Measurements from ENCODE around the gene QPCTL. TPM values are rescaled to one million over a fixed set of nuclear protein-coding genes. Genes with fewer than 3 reads are reported as not detected.

The QPCTL gene
- total and polyA plus RNA-seq, 2 donors (not counting 1 experiment from before 2014, with no cell fraction given), result 9.4 to 50.9 TPM

GRCh38 chr19:45745606-45746005 is 53.1 kb downstream of the QPCTL start:
- Histone ChIP-seq H3K9me3 (ENCODE audit: control extremely low read depth in 1 of 3, control insufficient read depth in 2 of 3, insufficient read depth in 1 of 3, low read length in 2 of 3) (no peaks in the 10 kb centered on the region), H3K79me2 (ENCODE audit: control insufficient read depth, insufficient read depth, low read length) (no peaks in the 10 kb centered on the region), H3K4me1 (ENCODE audit: control insufficient read depth in 2 of 2, insufficient read depth in 2 of 2, low read length in 2 of 2) (no peaks in the 10 kb centered on the region), H3K27me3 (replicated peaks in 1 of 4; ENCODE audit: control extremely low read depth in 1 of 4, control insufficient read depth in 3 of 4, insufficient read depth in 4 of 4, low read length in 3 of 4) (peaks cover 0 to 8% (median 2%) of the 10 kb centered on the region in 4 experiments), H3K4me2 (replicated peaks; ENCODE audit: low read depth, low read length, poor library complexity, severe bottlenecking) (no peak overlapping the region), H3K36me3 (replicated peaks in 1 of 2; ENCODE audit: control extremely low read depth in 1 of 2, control insufficient read depth in 1 of 2, extremely low read depth in 1 of 2, insufficient read depth in 2 of 2, low read length in 1 of 2) (no peaks in the 10 kb centered on the region), H2AFZ (ENCODE audit: insufficient read depth, low read depth, low read length, poor library complexity, severe bottlenecking) (no peak overlapping the region), H3K27ac (ENCODE audit: low read length in 2 of 2) (no peak overlapping the region), H3K9ac (ENCODE audit: low read length) (no peak overlapping the region), H3K4me3 (ENCODE audit: control extremely low read depth in 1 of 5, extremely low read depth in 1 of 5, insufficient read depth in 1 of 5, low read depth in 2 of 5, low read length in 4 of 5) (no peak overlapping the region), H4K20me1 (ENCODE audit: control insufficient read depth, insufficient read depth, low read length, poor library complexity, severe bottlenecking) (no peaks in the 10 kb centered on the region)
- Mint-ChIP-seq H3K4me3 (no peak overlapping the region), H3K9me3 (ENCODE audit: insufficient read depth) (no peaks in the 10 kb centered on the region), H3K27me3 (peaks cover 14% of the 10 kb centered on the region), H3K27ac (no peak overlapping the region), H3K4me1 (no peaks in the 10 kb centered on the region)
- no peak for DNase-seq
- no peak for TF ChIP-seq EZH2 (IDR thresholded peaks at IDR 0.05; ENCODE audit: borderline replicate concordance, insufficient read depth, low read depth, low read length, poor library complexity, severe bottlenecking)
- no peak for TF ChIP-seq CTCF (IDR thresholded peaks at IDR 0.05)
- ChIA-PET CTCF (no interaction called here), POLR2A (no interaction called here)
- 98% methylated on average over 5 of the region's 6 CpGs for WGBS (ENCODE audit: insufficient coverage)
- ATAC-seq (ENCODE audit: low read depth), result no peak
- intact Hi-C loops (cut with micrococcal nuclease), result no loop called here

DNA sequence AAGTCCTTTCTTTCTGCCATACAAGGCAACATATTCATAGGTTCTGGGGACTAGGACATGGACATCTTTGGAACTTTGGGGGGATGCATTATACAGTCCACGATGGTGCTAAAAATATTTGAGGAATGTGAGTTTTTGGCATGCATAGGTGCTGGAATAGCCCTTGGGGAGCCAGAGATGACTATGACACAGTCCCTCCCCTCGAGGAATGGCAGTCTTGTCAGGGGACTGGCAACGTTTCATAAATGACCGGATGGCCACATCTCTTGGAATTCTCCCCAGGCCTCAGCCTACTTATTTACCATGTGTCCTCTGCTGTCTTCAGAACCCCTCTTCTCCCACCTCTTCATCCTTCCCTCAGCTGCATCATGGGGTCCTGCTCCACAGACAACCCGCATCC is 54.4 kb downstream of the QPCTL start:
- TF ChIP-seq CTCF (IDR thresholded peaks at IDR 0.05), result no peak
- TF ChIP-seq EZH2 (IDR thresholded peaks at IDR 0.05; ENCODE audit: borderline replicate concordance, insufficient read depth, low read depth, low read length, poor library complexity, severe bottlenecking), result no peak
- no peaks in the 10 kb centered on the region for H3K9me3 Mint-ChIP-seq (ENCODE audit: insufficient read depth)
- no peaks in the 10 kb centered on the region for H3K9me3 ChIP-seq (ENCODE audit: control extremely low read depth in 1 of 3, control insufficient read depth in 2 of 3, insufficient read depth in 1 of 3, low read length in 2 of 3)
- WGBS (ENCODE audit: insufficient coverage), result 88% methylated on average over 5 of the region's 5 CpGs
- H3K4me1 Mint-ChIP-seq, result no peaks in the 10 kb centered on the region
- no peaks in the 10 kb centered on the region for H3K36me3 ChIP-seq (replicated peaks in 1 of 2; ENCODE audit: control extremely low read depth in 1 of 2, control insufficient read depth in 1 of 2, extremely low read depth in 1 of 2, insufficient read depth in 2 of 2, low read length in 1 of 2)
- peaks cover 17% of the 10 kb centered on the region for H3K27me3 Mint-ChIP-seq
- H3K4me2 ChIP-seq (replicated peaks; ENCODE audit: low read depth, low read length, poor library complexity, severe bottlenecking), result no peak overlapping the region
- H3K4me3 Mint-ChIP-seq, result no peak overlapping the region
- H3K27ac Mint-ChIP-seq, result no peak overlapping the region
- H3K27ac ChIP-seq (ENCODE audit: low read length in 2 of 2), result no peak overlapping the region
- no peaks in the 10 kb centered on the region for H4K20me1 ChIP-seq (ENCODE audit: control insufficient read depth, insufficient read depth, low read length, poor library complexity, severe bottlenecking)
- H3K4me1 ChIP-seq (ENCODE audit: control insufficient read depth in 2 of 2, insufficient read depth in 2 of 2, low read length in 2 of 2), result no peaks in the 10 kb centered on the region
- ChIA-PET POLR2A (no interaction called here), CTCF (no interaction called here)
- H3K4me3 ChIP-seq (ENCODE audit: control extremely low read depth in 1 of 5, extremely low read depth in 1 of 5, insufficient read depth in 1 of 5, low read depth in 2 of 5, low read length in 4 of 5), result no peak overlapping the region
- H3K79me2 ChIP-seq (ENCODE audit: control insufficient read depth, insufficient read depth, low read length), result no peaks in the 10 kb centered on the region
- no peak overlapping the region for H2AFZ ChIP-seq (ENCODE audit: insufficient read depth, low read depth, low read length, poor library complexity, severe bottlenecking)
- H3K27me3 ChIP-seq (replicated peaks in 1 of 4; ENCODE audit: control extremely low read depth in 1 of 4, control insufficient read depth in 3 of 4, insufficient read depth in 4 of 4, low read length in 3 of 4), result peaks cover 0 to 8% (median 2%) of the 10 kb centered on the region in 4 experiments
- no peak overlapping the region for H3K9ac ChIP-seq (ENCODE audit: low read length)
- intact Hi-C loops (cut with micrococcal nuclease), result no loop called here
- ATAC-seq (ENCODE audit: low read depth) (no peak), DNase-seq (no peak)

Measured in B cell (primary cell).